ENCODE results near the gene LGMN. TPM values are rescaled to one million over a fixed set of nuclear protein-coding genes. Genes with fewer than 3 reads are reported as not detected.

Gene LGMN
- polyA plus RNA-seq, 1 donor from 2014 or later = 48.0 TPM

- Histone ChIP-seq H3K4me2 (ENCODE audit: low read length) (no peak overlapping the region), H3K9me3 (ENCODE audit: low read length) (no peaks in the 10 kb centered on the region), H4K20me1 (ENCODE audit: insufficient read depth) (no peaks in the 10 kb centered on the region), H3K9me2 (ENCODE audit: insufficient read depth, low read length) (no peaks in the 10 kb centered on the region), H3K9ac (ENCODE audit: low read length) (no peak overlapping the region), H3K4me3 (ENCODE audit: low read length) (no peak overlapping the region), H3K36me3 (ENCODE audit: insufficient read depth, low read length) (no peaks in the 10 kb centered on the region), H3K79me2 (replicated peaks; ENCODE audit: insufficient read depth, low read length) (no peaks in the 10 kb centered on the region), H3F3A (ENCODE audit: insufficient read depth, low read length, poor library complexity, severe bottlenecking) (no peaks in the 10 kb centered on the region), H3K27me3 (ENCODE audit: insufficient read depth, low read depth, low read length) (no peaks in the 10 kb centered on the region), H2AFZ (ENCODE audit: low read depth, low read length) (no peak overlapping the region), H3K27ac (ENCODE audit: low read length) (no peak overlapping the region)
- TF ChIP-seq SMC3 (conservative IDR thresholded peaks at IDR 0.05; ENCODE audit: poor library complexity) (no peak), EP300 (conservative IDR thresholded peaks at IDR 0.05; ENCODE audit: poor library complexity, severe bottlenecking) (no peak), MXI1 (conservative IDR thresholded peaks at IDR 0.05; ENCODE audit: poor library complexity, severe bottlenecking) (no peak), RAD21 (conservative IDR thresholded peaks at IDR 0.05) (no peak), EZH2 (IDR thresholded peaks at IDR 0.05; ENCODE audit: borderline replicate concordance, insufficient read depth, low read length, poor library complexity, severe bottlenecking) (no peak)
- TF ChIP-seq, protein P1, sequence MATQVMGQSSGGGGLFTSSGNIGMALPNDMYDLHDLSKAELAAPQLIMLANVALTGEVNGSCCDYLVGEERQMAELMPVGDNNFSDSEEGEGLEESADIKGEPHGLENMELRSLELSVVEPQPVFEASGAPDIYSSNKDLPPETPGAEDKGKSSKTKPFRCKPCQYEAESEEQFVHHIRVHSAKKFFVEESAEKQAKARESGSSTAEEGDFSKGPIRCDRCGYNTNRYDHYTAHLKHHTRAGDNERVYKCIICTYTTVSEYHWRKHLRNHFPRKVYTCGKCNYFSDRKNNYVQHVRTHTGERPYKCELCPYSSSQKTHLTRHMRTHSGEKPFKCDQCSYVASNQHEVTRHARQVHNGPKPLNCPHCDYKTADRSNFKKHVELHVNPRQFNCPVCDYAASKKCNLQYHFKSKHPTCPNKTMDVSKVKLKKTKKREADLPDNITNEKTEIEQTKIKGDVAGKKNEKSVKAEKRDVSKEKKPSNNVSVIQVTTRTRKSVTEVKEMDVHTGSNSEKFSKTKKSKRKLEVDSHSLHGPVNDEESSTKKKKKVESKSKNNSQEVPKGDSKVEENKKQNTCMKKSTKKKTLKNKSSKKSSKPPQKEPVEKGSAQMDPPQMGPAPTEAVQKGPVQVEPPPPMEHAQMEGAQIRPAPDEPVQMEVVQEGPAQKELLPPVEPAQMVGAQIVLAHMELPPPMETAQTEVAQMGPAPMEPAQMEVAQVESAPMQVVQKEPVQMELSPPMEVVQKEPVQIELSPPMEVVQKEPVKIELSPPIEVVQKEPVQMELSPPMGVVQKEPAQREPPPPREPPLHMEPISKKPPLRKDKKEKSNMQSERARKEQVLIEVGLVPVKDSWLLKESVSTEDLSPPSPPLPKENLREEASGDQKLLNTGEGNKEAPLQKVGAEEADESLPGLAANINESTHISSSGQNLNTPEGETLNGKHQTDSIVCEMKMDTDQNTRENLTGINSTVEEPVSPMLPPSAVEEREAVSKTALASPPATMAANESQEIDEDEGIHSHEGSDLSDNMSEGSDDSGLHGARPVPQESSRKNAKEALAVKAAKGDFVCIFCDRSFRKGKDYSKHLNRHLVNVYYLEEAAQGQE (IDR thresholded peaks at IDR 0.05; ENCODE audit: borderline replicate concordance) = no peak
Measured at GRCh38 chr14:92785667-92786426, 37.4 kb upstream of the LGMN start.

DNA sequence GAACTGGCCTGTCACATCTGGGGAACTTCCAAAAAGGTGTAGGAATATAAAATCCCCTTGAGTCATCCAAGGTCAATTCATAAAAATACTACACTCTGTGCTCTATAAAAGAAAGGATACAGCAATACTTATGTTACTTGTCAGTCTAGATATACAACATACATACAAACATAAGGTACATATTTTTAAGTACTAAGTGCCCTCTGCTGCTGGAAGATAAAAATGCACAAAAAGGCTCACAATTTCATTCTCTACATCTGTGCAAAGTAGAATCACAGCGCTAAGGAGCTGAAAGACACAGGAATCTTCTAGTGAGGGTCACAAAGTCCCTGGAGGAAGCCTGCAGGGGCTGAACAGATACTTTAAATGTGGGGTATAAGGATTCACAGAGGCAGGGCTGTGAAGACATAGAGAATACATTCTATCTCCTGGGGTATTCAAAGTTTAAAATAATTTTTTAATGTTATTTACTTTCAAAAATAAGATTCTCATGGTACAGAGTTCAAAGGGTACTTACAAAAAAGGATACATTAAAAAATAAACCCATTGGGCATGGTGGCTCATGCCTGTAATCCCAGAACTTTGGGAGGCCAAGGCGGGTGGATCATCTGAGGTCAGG, 35.5 kb upstream of the LGMN start:
- H3K36me3 ChIP-seq (ENCODE audit: insufficient read depth, low read length) = no peaks in the 10 kb centered on the region
- no peaks in the 10 kb centered on the region for H3K27me3 ChIP-seq (ENCODE audit: insufficient read depth, low read depth, low read length)
- TF ChIP-seq EP300 (conservative IDR thresholded peaks at IDR 0.05; ENCODE audit: poor library complexity, severe bottlenecking) (no peak), SMC3 (conservative IDR thresholded peaks at IDR 0.05; ENCODE audit: poor library complexity) (peak; percentile 90), POLR2AphosphoS5 (IDR thresholded peaks at IDR 0.05) (no peak), RAD21 (conservative IDR thresholded peaks at IDR 0.05) (peak; percentile 87), MXI1 (conservative IDR thresholded peaks at IDR 0.05; ENCODE audit: poor library complexity, severe bottlenecking) (no peak)
- TF ChIP-seq, protein P2, sequence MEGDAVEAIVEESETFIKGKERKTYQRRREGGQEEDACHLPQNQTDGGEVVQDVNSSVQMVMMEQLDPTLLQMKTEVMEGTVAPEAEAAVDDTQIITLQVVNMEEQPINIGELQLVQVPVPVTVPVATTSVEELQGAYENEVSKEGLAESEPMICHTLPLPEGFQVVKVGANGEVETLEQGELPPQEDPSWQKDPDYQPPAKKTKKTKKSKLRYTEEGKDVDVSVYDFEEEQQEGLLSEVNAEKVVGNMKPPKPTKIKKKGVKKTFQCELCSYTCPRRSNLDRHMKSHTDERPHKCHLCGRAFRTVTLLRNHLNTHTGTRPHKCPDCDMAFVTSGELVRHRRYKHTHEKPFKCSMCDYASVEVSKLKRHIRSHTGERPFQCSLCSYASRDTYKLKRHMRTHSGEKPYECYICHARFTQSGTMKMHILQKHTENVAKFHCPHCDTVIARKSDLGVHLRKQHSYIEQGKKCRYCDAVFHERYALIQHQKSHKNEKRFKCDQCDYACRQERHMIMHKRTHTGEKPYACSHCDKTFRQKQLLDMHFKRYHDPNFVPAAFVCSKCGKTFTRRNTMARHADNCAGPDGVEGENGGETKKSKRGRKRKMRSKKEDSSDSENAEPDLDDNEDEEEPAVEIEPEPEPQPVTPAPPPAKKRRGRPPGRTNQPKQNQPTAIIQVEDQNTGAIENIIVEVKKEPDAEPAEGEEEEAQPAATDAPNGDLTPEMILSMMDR (IDR thresholded peaks at IDR 0.05; ENCODE audit: poor library complexity, severe bottlenecking) = peak; percentile 86

More for the DNA sequence above, 35.5 kb upstream of the LGMN start:
- H3K4me2 ChIP-seq (ENCODE audit: low read length) = no peak overlapping the region
- H2AFZ ChIP-seq (ENCODE audit: low read depth, low read length) = no peak overlapping the region
- no peak overlapping the region for H3K27ac ChIP-seq (ENCODE audit: low read length)
- no peaks in the 10 kb centered on the region for H3K79me2 ChIP-seq (replicated peaks; ENCODE audit: insufficient read depth, low read length)
- no peaks in the 10 kb centered on the region for H3F3A ChIP-seq (ENCODE audit: insufficient read depth, low read length, poor library complexity, severe bottlenecking)
- H4K20me1 ChIP-seq (ENCODE audit: insufficient read depth) = no peaks in the 10 kb centered on the region
- H3K9me2 ChIP-seq (ENCODE audit: insufficient read depth, low read length) = no peaks in the 10 kb centered on the region
- no peak overlapping the region for H3K9ac ChIP-seq (ENCODE audit: low read length)
- H3K4me3 ChIP-seq (ENCODE audit: low read length) = no peak overlapping the region
- no peaks in the 10 kb centered on the region for H3K9me3 ChIP-seq (ENCODE audit: low read length)

Measured in neural cell (in vitro differentiated cells).